ENCODE results near the gene FAM53C.

Gene FAM53C

GRCh38 chr5:138391859-138392386 lies 53.9 kb downstream of the FAM53C start:
- WGBS, 2 experiments (ENCODE audit: insufficient coverage in 2 of 2) = 91 to 96% methylated on average over 9 of the region's 9 CpGs
- Histone ChIP-seq H3K27ac (ENCODE audit: low read depth, low read length, severe bottlenecking) (no peak overlapping the region), H3K4me1 (ENCODE audit: control insufficient read depth, insufficient read depth, low read length, poor library complexity, severe bottlenecking) (no peaks in the 10 kb centered on the region), H3K9me3 (ENCODE audit: control insufficient read depth, low read length) (no peaks in the 10 kb centered on the region), H3K36me3 (ENCODE audit: control insufficient read depth, insufficient read depth, low read length) (peaks cover 76% of the 10 kb centered on the region), H3K4me3 (ENCODE audit: extremely low read depth, insufficient read depth, low read length, poor library complexity, severe bottlenecking) (no peak overlapping the region)

Data from mesodermal cell (in vitro differentiated cells).